SH-SY5Y (cell line): ENCODE measurements around the gene OPCML.

Source experiments
- GATA2 ChIP-seq: IDR thresholded peaks from 2 replicates; pipeline ENCODE4 v1.6.1; 2011; ENCODE audit warnings: mild to moderate bottlenecking, low read depth, low read length
- GATA3 ChIP-seq: IDR thresholded peaks from 2 replicates; pipeline ENCODE4 v1.6.1; 2011; ENCODE audit warnings: low read depth, mild to moderate bottlenecking, low read length, moderate library complexity

GRCh38 chr11:132850266-132850665 lies 682.0 kb downstream of the OPCML start:
- TF ChIP-seq GATA2 (no peak), GATA3 (no peak)
